OCI-LY3 (cell line): Measurements from ENCODE around the gene UPK3BL2.
"Not testable (repeated sequence)": the region's sequence is repeated elsewhere in the genome, so short reads cannot be mapped to it uniquely, and the experiment has no call there.

Experiments used
- EZH2phosphoT487 ChIP-seq: fragments of 200-600 bp; shearing (Covaris generic); IDR thresholded peaks from 2 replicates; pipeline ENCODE4 v1.6.1; 2018; ENCODE audit warnings: antibody characterized with exemption, mixed run types, low read depth
- TF ChIP-seq, protein P1 (sequence below): fragments of 200-600, 300-600 bp; sonication (generic); IDR thresholded peaks from 2 replicates; pipeline ENCODE4 v1.5.1; 2014; ENCODE audit warnings: antibody characterized with exemption, low read length, low read depth

DNA sequence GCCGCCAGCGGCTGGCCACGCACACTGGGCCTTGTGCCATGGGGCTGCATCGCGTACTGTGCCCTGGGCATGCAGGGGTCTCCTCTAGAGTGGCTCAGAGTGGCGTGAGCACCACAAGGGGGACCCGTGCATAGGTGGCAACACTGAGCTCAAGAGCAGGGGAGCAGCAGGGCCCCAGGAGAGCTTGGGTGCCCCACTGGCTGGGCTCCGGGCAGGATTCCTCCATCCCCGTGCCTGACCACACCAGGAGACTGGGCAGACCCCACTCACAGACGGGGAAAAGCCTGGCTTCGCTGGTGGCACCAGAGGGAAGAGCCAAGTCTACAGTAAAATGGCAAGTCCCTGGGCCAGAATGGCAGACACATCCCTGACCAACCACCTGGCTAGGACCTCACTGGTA, 25.1 kb upstream of the UPK3BL2 start:
- not testable (repeated sequence) for TF ChIP-seq EZH2phosphoT487
- TF ChIP-seq, protein P1, sequence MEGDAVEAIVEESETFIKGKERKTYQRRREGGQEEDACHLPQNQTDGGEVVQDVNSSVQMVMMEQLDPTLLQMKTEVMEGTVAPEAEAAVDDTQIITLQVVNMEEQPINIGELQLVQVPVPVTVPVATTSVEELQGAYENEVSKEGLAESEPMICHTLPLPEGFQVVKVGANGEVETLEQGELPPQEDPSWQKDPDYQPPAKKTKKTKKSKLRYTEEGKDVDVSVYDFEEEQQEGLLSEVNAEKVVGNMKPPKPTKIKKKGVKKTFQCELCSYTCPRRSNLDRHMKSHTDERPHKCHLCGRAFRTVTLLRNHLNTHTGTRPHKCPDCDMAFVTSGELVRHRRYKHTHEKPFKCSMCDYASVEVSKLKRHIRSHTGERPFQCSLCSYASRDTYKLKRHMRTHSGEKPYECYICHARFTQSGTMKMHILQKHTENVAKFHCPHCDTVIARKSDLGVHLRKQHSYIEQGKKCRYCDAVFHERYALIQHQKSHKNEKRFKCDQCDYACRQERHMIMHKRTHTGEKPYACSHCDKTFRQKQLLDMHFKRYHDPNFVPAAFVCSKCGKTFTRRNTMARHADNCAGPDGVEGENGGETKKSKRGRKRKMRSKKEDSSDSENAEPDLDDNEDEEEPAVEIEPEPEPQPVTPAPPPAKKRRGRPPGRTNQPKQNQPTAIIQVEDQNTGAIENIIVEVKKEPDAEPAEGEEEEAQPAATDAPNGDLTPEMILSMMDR, result not testable (repeated sequence)
